ENCODE measurements around the gene FAM216B. TPM values are rescaled to one million over a fixed set of nuclear protein-coding genes. Genes with fewer than 3 reads are reported as not detected.
"Not testable (repeated sequence)": the region's sequence is repeated elsewhere in the genome, so short reads cannot be mapped to it uniquely, and the experiment has no call there.

Gene FAM216B
- total RNA-seq, 1 experiment from 2014 or later: not detected

DNA sequence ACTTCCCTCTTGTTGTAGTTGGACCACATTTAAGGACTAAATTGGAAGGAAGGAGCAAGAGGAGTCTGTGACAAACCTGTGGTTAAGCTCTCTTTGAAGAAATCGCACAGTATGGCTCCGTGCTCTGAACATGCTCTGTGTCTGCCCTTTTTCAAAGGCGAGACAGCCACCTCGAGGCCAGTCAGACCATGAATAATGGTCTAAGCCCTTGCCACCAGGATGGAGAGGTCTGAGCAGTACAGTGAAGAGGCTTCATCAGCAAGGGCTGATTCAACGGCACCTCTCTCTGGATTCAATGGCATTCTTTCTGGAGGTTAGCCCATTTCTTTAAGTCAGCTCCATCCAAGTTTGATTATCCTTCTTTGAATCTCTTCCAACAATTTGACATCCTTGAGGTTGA, 30.9 kb downstream of the FAM216B start:
- Mint-ChIP-seq H3K9me3 (ENCODE audit: low read depth, unreplicated experiment) (no peaks in the 10 kb centered on the region), H3K4me1 (ENCODE audit: low read depth, unreplicated experiment) (no peaks in the 10 kb centered on the region), H3K36me3 (ENCODE audit: insufficient read depth, unreplicated experiment) (no peaks in the 10 kb centered on the region), H3K4me3 (ENCODE audit: low read depth, unreplicated experiment) (no peak overlapping the region), H3K27ac (ENCODE audit: unreplicated experiment) (no peak overlapping the region), H3K27me3 (ENCODE audit: unreplicated experiment) (peaks cover 11% of the 10 kb centered on the region)
- no peak for DNase-seq
- no TSS peak for BruUV-seq (replicated peaks)
- TF ChIP-seq, protein P1, sequence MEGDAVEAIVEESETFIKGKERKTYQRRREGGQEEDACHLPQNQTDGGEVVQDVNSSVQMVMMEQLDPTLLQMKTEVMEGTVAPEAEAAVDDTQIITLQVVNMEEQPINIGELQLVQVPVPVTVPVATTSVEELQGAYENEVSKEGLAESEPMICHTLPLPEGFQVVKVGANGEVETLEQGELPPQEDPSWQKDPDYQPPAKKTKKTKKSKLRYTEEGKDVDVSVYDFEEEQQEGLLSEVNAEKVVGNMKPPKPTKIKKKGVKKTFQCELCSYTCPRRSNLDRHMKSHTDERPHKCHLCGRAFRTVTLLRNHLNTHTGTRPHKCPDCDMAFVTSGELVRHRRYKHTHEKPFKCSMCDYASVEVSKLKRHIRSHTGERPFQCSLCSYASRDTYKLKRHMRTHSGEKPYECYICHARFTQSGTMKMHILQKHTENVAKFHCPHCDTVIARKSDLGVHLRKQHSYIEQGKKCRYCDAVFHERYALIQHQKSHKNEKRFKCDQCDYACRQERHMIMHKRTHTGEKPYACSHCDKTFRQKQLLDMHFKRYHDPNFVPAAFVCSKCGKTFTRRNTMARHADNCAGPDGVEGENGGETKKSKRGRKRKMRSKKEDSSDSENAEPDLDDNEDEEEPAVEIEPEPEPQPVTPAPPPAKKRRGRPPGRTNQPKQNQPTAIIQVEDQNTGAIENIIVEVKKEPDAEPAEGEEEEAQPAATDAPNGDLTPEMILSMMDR (IDR thresholded peaks at IDR 0.05; ENCODE audit: unreplicated experiment): no peak
- intact Hi-C loops (cut with micrococcal nuclease; ENCODE audit: unreplicated experiment): no loop called here
- CTCF ChIA-PET: no interaction called here

DNA sequence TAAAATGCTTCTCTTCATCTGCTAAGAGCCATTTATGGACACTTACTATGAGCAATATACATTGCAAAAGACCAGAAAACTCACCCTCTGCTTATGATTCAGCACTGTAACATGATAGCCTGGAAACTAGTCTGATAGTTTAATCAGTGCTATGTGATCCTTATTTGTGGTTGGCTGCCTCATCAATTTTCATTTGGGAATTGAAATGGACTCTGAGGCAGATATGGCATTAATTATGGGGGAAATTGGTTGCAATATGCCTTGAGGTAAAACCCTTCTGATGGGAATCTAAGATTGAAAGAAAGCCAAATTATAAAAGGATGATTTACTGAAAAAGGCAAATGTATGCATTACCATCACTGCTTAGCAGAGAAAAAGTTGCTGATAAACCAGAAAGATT, 33.5 kb downstream of the FAM216B start:
- no peak for DNase-seq
- no TSS peak for BruUV-seq (replicated peaks)
- intact Hi-C loops (cut with micrococcal nuclease; ENCODE audit: unreplicated experiment): no loop called here

DNA sequence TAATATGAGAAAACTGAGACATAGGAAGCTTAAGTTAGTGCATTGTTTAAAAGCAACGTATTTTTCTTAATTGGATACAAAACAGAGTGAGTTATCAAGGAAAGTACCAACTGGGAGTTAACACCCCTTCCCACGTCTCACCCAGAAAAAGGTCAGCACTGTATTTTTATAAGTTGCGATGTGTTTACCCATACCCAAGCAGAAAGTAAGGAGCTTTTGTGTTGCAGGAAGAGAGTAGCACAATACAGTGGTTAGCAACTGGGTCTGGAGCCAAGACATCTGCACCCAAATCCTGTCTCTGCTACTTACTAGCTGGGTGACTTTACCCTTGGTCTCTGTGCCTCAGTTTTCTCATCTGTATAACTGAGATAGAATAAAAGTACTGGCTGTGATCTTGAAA, 34.3 kb downstream of the FAM216B start:
- BruUV-seq (replicated peaks): no TSS peak
- peaks cover 3% of the 10 kb centered on the region for H3K9me3 Mint-ChIP-seq (ENCODE audit: low read depth, unreplicated experiment)
- TF ChIP-seq, protein P1 (IDR thresholded peaks at IDR 0.05; ENCODE audit: unreplicated experiment): no peak
- intact Hi-C loops (cut with micrococcal nuclease; ENCODE audit: unreplicated experiment): no loop called here
- no peak for DNase-seq
- CTCF ChIA-PET: no interaction called here
- no peak overlapping the region for H3K4me3 Mint-ChIP-seq (ENCODE audit: low read depth, unreplicated experiment)
- H3K36me3 Mint-ChIP-seq (ENCODE audit: insufficient read depth, unreplicated experiment): no peaks in the 10 kb centered on the region
- no peaks in the 10 kb centered on the region for H3K4me1 Mint-ChIP-seq (ENCODE audit: low read depth, unreplicated experiment)
- peaks cover 11% of the 10 kb centered on the region for H3K27me3 Mint-ChIP-seq (ENCODE audit: unreplicated experiment)
- H3K27ac Mint-ChIP-seq (ENCODE audit: unreplicated experiment): no peak overlapping the region

More for the DNA sequence above, 33.5 kb downstream of the FAM216B start:
- TF ChIP-seq, protein P1 (IDR thresholded peaks at IDR 0.05; ENCODE audit: unreplicated experiment): no peak
- H3K27ac Mint-ChIP-seq (ENCODE audit: unreplicated experiment): no peak overlapping the region
- CTCF ChIA-PET: no interaction called here
- H3K4me1 Mint-ChIP-seq (ENCODE audit: low read depth, unreplicated experiment): no peaks in the 10 kb centered on the region
- no peak overlapping the region for H3K4me3 Mint-ChIP-seq (ENCODE audit: low read depth, unreplicated experiment)
- H3K9me3 Mint-ChIP-seq (ENCODE audit: low read depth, unreplicated experiment): peaks cover 3% of the 10 kb centered on the region
- H3K36me3 Mint-ChIP-seq (ENCODE audit: insufficient read depth, unreplicated experiment): no peaks in the 10 kb centered on the region
- peaks cover 11% of the 10 kb centered on the region for H3K27me3 Mint-ChIP-seq (ENCODE audit: unreplicated experiment)

DNA sequence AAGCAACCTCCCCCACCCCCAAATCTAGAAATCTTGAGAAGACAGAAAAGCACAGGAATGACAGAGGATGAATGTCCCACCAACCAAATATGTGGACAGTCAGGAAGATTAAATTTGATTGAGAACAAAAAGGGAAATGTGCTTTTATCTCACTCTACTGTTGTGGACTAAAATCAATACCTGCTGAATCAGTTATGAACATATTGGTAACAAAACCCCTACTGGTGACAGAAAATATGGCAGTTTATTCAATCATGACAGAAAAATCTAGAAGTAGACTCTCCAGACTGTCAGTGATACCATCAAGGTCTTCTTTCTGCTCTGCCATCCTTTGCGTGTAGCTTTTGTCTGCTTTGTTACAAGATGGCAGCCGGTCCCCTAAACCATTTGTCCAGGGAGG, 35.2 kb downstream of the FAM216B start:
- Mint-ChIP-seq H3K27me3 (ENCODE audit: unreplicated experiment) (peaks cover 11% of the 10 kb centered on the region), H3K27ac (ENCODE audit: unreplicated experiment) (no peak overlapping the region), H3K36me3 (ENCODE audit: insufficient read depth, unreplicated experiment) (no peaks in the 10 kb centered on the region), H3K9me3 (ENCODE audit: low read depth, unreplicated experiment) (peaks cover 3% of the 10 kb centered on the region), H3K4me3 (ENCODE audit: low read depth, unreplicated experiment) (no peak overlapping the region), H3K4me1 (ENCODE audit: low read depth, unreplicated experiment) (no peaks in the 10 kb centered on the region)
- TF ChIP-seq, protein P1 (IDR thresholded peaks at IDR 0.05; ENCODE audit: unreplicated experiment): no peak
- intact Hi-C loops (cut with micrococcal nuclease; ENCODE audit: unreplicated experiment): no loop called here
- CTCF ChIA-PET: no interaction called here
- no TSS peak for BruUV-seq (replicated peaks)
- no peak for DNase-seq

DNA sequence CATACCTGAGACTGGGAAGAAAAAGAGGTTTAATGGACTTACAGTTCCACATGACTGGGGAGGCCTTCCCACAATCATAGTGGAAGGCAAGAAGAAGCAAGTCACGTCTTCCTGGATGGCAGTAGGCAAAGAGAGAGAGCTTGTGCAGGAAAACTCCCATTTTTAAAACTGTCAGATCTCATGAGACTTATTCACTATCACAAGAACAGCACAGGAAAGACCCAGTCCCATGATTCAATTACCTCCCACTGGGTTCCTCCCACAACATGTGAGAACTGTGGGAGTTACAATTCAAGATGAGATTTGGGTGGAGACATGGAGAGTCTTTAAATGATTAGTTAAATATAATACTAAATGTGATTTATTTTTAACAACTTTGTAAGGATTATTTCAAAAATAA, 38.3 kb downstream of the FAM216B start:
- H3K9me3 Mint-ChIP-seq (ENCODE audit: low read depth, unreplicated experiment); H3K4me3 Mint-ChIP-seq (ENCODE audit: low read depth, unreplicated experiment); BruUV-seq (replicated peaks); CTCF ChIA-PET; H3K27ac Mint-ChIP-seq (ENCODE audit: unreplicated experiment); H3K36me3 Mint-ChIP-seq (ENCODE audit: insufficient read depth, unreplicated experiment); H3K4me1 Mint-ChIP-seq (ENCODE audit: low read depth, unreplicated experiment); DNase-seq: not testable (repeated sequence)
- H3K27me3 Mint-ChIP-seq (ENCODE audit: unreplicated experiment): peaks cover 11% of the 10 kb centered on the region
- intact Hi-C loops (cut with micrococcal nuclease; ENCODE audit: unreplicated experiment): loop anchor here (10.0 kb wide), 1 partner anchor 485 kb away; no protein-coding TSS in a partner anchor

Measured in Calu3 (cell line).